Erythroblast (primary cell): Measurements from ENCODE around the gene MED13L.

Source experiments
- DNase-seq, 2 experiments: peaks; one replicate each; lab custom pipeline; 2025; lab: John Stamatoyannopoulos, UW
- GATA1 ChIP-seq: IDR thresholded peaks from 2 replicates; pipeline ENCODE4 v1.6.1; 2011; ENCODE audit warnings: low read depth, mild to moderate bottlenecking, control low read depth, low read length, moderate library complexity
- POLR2A ChIP-seq: IDR thresholded peaks from 2 replicates; pipeline ENCODE4 v1.6.1; 2011; ENCODE audit warnings: mild to moderate bottlenecking, low read length

MED13L gene

DNA sequence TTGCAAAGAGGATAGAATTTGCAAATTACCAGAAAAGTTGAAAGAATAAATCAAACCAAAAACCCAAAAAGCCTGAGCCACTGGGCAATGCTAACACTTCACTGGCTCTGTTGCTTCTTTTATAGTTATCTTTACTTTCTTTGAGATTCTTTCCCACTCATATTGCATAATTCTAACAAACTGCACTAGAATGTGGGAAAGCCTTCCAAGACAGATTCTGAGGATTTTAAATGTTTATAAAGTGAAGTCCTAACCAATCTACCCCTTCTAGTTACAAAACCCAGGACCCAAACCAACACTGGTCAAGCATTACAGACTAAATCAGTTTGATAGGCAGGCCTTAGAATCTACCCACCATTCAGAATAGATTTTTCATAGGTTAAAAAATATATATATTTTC is 150.9 kb downstream of the MED13L start:
- no peak for DNase-seq
- no peak for TF ChIP-seq POLR2A
- no peak for TF ChIP-seq GATA1

DNA sequence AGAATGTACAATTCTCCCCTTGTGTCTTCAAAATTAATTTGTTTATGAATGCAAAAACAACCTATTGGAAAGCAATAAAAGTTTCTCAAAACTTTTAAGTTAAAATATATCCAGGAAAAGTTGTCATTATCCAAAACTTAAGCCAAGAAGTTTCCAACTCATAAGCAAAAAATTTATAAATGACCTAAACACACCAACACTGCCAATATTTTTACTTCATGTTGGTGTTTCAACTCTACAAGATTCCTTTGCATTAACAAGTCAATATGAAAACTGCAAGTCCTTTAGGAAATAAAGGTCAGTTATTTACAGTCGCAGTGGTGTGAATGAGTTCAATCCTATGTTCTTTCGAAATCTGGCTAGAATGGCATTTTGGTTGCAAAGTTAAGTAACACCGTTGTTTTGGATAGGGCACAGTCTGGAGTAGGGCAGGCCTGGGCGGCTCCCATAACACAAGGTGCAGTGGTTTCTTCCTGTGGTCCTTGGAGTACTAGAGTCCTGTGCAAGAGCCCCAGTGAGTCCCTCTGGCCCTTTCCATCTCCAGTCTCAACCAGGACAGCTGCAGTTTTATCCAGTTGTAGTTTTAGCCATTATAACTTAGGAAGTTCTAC is 151.4 kb downstream of the MED13L start:
- no peak for TF ChIP-seq POLR2A
- TF ChIP-seq GATA1, result no peak
- no peak for DNase-seq

DNA sequence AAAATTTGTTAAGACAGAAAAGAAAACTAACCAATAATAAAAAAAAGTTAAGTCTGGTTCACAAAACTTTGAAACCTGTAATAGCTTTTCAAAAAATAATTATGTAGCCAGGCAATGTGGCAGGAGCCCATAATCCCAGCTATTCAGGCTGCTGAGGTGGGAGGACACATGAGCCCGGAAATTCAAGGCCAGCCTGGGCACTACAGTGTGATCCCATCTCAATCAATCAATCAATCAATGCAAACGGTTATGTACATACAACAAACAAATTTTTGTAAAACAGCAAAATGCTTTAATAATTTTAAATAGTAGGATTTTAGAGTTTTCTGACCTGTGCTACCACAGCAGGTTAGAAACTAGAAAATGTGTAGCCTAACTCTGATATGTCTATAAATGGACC is 152.4 kb downstream of the MED13L start:
- TF ChIP-seq GATA1 (no peak), POLR2A (no peak)
- DNase-seq, result no peak

DNA sequence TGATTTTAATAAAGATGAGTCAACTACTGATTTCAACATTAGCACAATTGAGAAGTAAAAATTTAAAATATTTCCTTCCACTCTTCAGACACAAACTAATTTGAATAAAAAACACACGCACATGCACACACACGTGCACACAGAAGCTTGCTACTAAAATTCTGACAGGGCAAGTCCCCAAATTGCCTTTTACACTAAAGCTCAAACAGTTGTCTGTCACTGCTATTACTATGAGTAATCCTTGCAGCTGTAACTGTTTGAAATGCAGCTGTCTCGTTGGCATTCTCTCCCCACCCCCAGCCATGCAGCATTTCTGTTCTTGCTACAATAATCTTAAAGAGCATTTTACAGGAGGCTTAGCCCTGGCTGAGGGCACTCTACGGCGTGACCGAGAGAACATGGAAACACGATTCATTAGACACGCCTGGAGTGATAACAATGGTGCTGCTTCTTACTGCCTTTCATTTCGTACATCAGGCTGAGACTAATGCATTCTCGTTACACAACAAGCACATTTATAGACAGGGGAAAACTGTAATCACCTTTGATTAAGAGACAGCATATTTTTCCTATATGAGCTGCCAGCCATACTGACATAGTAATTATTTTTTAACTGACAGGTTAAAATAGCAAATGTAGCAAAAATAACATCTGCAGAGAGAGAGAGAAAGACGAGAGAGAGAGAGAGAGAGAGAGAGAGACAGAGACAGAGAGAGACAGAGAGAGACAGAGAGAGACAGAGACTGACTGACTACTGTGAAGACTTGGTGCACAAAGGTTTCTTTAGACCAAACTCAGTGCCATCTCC is 153.8 kb downstream of the MED13L start:
- peak; percentile 48 to 63 for DNase-seq
- TF ChIP-seq POLR2A (no peak), GATA1 (no peak)

DNA sequence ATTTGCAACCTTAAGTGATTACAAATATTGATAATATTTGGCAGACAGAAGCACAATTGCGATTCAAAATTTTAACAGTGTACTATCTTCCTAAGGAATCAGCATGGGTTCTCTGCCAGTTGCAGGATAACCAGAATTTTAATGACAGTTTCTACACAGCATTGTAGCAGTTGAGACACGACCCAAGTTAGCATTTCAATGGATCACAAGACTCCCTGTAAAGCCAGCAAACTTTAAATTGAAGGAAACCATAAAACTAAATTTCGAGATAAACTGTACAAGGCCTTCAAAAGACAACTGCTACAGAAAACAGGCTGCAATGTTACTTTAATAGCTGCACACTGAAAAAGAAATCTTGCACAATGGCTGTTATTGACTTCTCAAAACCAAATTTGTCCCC is 154.9 kb downstream of the MED13L start:
- peak in 1 of 2 experiments; percentile 14 for DNase-seq
- no peak for TF ChIP-seq POLR2A

DNA sequence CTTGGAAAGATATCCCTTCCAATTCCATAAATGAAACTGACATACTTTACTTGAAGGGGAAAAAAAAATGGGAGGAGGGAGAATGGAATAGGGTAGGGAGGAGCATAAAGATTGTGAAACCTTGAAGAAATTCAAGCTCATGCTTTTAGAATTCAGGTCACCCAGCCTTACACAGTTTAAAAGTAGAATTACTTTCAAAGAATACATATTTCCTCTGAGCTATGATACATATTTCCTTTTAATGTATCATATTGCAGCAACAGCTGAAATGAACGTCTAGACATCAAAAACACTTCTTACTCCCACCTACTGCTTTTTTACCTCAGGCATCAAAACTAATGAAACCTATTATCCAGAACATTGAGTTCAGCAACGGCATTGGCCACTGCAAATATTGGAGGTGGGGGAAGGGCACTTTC is 156.0 kb downstream of the MED13L start:
- no peak for TF ChIP-seq POLR2A
- TF ChIP-seq GATA1, result no peak
- DNase-seq, result no peak

DNA sequence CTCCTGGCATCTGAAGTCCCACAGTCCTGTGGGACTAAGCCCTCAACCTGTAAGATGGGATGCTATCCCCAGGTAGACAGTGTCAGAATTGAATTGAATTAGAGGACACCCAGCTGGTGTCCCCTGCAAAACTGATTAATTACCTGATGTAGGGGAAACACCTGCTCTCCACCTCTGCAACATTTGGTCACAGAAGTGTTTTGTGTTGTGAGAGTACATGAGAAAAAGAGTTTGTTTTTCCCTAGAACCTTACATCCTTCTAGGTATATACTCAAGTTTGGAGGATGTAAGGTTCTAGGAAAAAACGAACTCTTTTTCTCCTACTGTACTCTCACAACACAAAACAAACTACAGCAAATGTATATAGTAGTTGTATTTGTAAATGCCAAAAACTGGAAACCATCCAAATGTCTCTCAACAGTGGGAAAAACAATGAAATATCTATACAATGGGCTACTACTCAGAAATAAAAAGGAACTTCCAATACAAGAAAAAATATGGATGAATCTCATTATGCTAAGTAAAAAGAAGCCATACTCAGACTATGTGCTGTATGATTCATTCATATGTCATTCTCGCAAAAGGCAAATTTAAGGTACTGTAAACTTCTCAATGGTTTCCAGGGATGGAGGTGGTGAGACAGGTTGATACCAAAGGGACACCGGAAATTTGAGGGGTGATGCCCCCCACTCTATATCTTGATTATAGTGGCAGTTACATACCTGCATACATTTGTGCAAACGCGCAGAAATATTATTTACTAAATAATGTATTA is 160.7 kb downstream of the MED13L start:
- no peak for TF ChIP-seq POLR2A
- no peak for TF ChIP-seq GATA1
- DNase-seq, result no peak

DNA sequence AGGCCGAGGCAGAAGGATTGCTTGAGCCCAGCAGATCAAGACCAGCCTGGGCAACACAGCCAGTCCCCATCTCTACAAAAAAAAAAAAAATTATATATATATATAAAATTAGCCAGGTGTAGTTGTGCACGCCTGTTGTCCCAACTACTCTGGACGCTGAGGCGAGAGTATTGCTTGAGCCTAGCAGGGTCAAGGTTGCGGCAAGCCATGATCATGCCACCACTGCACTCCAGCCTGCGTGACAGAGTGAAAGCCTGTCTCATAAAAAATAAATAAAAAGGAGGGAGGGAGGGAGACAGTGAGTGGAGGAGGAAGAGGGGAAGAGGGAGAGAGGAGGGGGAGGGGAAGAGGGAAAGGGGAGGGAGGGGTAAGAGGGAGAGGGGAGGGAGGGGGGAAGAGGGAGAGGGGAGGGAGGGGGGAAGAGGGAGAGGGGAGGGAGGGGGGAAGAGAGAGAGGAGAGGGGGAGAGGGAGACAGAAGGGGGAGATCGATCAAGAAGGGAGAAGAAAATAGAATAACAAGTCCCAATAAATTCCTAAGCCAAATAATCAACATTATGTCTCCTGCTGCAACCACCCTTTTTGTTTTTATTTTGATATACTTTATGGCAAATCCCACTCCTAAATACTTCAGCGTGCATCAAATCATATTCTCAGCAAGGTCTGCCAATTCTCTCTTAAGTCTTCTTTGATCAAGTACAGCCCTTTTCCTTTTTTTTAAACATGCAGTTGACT is 163.9 kb downstream of the MED13L start:
- DNase-seq, result no peak
- TF ChIP-seq GATA1 (no peak), POLR2A (no peak)

DNA sequence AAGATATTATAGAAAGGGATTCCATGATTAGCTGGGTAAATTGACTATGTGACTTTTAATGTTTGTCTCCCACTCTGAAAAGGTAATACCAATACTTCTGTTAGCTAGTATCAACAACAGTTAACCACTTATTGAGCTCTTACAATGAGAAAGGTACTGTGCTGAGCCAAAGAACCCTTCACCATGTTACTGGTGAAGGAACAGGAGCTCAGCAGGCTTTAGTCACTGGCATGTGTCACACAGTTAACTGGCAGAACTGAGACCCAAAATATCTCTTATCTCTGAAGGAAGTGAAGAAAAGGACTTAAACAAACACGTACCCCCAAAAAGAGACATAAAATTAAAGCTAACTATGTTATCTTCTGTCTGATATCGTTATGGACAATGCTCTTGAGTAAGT is 170.6 kb downstream of the MED13L start:
- no peak for DNase-seq
- no peak for TF ChIP-seq GATA1
- no peak for TF ChIP-seq POLR2A

DNA sequence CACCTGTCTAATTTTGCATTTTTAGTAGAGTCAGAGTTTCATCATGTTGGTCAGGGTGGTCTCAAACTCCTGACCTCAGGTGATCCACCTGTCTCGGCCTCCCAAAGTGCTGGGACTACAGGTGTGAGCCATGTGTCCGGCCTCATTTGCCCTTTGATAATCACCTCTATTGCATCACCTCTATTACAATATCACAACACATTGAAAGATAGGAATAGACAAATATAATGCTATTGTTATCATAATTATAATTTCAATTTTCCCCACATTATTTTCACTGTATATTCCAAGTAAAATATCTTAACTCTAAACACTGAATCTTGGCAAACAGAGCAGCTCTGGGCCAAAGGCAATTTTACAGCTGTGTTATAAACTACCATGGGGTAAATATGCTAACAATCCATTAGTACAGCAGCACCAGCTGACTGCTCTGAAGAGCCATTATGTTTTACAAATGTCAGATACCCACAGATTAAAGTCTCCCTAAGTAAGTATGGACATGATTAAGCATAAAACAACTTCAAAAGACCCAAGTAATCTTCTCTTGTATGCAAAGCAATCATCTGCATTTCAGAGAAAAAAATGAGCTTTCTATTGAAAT is 173.2 kb downstream of the MED13L start:
- DNase-seq, result no peak
- TF ChIP-seq POLR2A, result no peak
- TF ChIP-seq GATA1, result no peak

DNA sequence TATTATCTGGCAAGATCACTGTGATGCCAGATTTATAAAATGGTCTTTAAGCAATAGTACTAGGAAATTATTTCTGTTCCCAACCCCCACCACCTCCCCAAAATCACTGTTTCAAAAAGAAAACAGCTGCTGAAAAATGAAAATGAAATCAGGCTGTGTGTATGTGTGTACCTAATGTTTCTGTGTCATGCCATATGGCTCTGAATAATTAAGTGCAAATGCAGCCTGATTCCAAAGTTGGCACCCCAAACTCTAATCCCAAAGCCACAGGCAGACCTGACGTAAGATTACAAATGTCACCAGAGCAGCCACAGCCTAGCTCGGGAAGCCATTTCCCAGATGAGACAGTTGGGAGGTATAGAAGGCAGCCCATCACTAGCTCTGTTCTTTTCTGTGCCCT is 175.5 kb downstream of the MED13L start:
- no peak for DNase-seq
- TF ChIP-seq GATA1, result no peak
- no peak for TF ChIP-seq POLR2A

DNA sequence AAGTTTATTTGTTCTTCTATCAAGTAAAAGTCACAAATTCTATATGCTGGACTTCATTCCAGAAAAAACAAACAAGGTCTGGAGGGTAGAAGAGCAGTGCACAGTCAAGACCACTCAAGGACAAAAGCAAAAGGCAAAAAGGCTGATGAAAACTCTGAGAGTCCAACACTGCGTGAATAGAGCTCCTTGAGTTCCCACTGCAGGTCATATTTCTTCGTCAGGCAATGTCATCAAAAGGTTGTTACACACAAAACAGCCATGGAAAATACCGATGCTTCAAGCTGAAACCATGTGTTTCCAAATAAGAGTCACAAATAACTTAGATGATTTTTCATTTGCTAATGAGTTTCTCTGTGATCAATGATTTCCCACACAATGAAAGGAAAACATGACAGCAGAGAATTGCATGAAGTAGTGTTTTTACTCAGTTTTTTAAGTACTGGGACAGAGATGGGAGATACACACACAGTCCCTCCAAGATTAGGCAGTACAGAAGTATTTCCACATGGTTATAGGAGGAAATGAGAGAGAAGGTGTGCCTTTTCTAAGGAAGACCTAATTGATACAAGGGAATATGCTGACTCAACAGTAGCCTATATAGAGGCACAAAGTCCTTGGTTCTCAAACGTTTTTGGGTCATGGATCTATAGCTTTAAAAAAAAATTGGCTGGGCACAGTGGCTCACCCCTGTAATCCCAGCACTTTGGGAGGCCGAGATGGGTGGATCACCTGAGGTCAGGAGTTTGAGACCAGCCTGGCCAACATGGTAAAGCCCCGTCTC is 177.7 kb downstream of the MED13L start:
- DNase-seq, result no peak

DNA sequence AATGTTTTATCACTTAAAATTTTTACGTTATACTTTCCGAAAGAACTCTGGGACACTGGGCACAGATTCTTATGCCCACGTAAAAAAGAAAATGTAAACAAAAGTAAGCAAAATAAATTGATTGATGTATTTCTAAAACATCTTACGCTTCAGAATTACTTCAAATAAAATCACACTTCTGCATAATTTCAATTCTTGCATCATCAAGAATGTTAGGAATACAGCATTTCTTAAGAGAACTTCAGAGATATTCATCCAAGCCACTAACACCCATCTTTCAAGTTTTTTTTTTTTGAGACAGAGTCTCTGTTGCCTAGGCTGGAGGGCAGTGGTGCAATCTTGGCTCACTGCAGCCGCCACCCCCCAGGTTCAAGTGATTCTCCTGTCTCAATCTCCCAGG is 180.6 kb downstream of the MED13L start:
- DNase-seq, result no peak
- TF ChIP-seq GATA1 (no peak), POLR2A (no peak)

More for the DNA sequence above, 177.7 kb downstream of the MED13L start:
- TF ChIP-seq GATA1 (no peak), POLR2A (no peak)
